Activated CD4-positive, alpha-beta T cell treated with anti-CD3 and anti-CD28 coated beads for 48 hours (primary cell): ENCODE data around the gene ITGAL.
"Not testable (repeated sequence)": the region's sequence is repeated elsewhere in the genome, so short reads cannot be mapped to it uniquely, and the experiment has no call there.

Source experiments
- DNase-seq: peaks from one replicate; pipeline ENCODE4 v3.0.0-alpha.2; 2020

The ITGAL gene

DNA sequence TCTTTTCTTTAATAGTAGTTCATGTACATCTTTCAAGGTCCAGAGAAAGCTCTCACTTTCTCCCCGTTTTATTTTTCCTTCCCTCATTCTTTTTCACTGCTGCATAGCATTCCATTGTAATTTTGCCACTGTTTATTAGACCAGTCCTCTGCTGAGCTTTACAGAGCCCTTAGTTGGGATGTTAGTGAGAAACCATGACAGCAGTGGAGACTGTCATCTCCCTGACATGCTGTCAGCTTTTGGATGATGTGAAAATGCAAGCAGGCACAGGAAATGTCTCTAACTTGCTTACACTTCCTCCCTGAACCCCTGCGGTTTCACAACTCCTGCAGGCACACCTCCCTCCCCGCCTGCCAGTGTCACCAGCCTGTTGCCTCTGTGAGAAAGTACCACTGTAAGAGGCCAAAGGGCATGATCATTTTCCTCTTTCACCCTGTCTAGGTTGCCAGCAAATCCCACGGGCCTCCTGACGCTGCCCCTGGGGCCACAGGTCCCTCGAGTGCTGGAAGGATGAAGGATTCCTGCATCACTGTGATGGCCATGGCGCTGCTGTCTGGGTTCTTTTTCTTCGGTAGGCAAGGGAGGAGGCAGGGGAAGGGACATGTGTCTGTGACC lies at the start of gene ITGAL:
Gene ITGAL, plus strand, starts transcription at position 415 of the 615 bp plus-strand sequence. Its CDS starts 96 bp downstream, at position 511.
- peak; percentile 87 for DNase-seq

DNA sequence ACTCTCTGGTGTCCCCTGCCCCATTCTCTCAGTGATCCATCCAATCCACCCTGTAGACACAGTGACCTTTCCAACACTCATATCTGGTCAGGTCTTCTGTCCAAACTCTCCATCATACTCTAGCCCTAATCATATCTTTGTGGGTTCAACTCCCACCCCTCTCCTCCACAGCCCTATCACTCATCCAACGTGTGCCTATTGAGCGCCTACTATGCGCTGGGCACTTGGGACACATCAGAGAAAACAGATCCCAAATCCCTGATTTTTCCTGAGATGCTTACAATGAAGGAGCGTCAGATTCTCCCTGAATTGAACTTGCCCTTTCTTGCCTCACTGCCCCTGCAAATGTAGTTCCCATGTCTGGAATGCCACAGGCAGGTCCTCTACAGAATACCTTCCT lies 44.5 kb upstream of the ITGAL start:
- no peak for DNase-seq

DNA sequence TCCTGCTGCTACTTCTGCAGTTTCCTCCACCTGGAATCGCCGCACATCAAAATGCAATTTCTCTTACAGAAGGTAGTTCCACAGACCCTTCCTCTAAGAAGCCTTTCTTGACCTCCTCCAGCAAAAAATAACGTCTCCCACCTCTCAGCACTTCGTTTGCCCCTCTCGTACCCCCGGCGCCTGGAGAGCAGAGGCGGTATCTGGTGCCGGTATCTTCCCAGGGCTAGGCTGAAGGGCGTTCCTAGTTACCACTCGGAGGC lies 43.2 kb upstream of the ITGAL start:
- DNase-seq: no peak

DNA sequence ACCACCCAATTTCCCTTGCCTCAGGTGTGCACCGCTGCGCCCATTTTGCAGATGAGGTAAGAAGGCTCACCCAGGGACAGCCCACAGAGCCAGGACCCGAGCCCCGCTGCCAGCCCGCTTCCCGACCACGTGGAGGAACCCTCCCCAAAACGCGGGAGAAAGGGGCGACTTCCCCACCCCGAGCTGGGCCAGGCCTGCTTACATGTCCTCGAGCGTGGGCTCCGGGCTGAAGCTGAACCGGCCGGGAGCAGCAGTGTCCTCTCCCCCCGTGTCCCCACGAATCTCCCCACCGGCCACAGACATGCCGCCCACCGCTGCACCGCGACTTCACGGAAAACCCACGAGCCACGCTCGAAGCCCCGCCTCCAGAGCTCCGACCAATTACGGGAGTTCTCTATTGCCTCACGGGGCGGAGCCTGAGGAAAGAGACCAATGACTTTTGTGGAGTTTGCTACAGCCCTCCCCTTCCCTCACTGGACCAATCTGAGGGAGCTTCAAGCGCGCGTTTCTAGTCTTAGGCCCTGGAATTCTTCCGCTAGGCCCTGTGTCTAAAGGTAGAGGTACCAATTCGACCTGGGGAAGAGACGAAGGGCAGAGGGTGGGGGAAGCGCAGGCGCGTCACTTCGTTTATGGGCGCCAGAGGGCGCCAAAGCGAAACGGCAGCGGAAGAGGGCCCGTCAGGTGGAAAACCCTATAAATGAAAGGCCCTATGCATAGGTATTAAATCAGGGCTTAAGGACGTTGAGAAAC lies 42.7 kb upstream of the ITGAL start, which contains the start of gene DCTPP1:
Gene DCTPP1, minus strand, starts transcription at position 353 of the 750 bp plus-strand sequence. Its CDS starts 50 bp downstream, at position 303.
- DNase-seq: peak; percentile 98

DNA sequence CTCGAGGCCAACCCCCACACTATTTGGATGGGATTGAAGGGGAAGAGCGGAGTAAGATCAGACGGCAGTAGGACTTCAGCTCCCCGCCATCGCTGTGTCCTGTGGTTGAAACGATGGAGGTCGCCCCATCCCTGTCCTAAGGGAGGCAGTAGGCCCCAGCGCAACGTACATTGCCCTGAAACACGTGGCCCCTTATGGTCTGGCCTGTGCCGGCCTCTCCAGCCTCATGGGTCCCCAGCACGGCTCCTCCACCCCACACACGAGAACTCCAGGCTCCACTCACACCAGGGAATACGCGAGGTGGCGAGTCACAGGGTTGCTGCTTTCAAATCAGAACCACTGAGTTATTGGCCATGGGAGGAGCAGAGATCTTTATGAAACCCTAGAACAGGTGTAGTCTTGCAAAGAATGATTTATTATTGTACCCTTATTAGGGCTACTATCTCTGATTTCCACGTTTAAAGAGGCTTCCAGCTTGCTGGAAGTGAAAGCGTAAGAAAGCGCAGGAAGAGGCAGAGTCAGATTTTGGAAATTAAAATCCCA lies 42.0 kb upstream of the ITGAL start:
- peak; percentile 49 for DNase-seq

DNA sequence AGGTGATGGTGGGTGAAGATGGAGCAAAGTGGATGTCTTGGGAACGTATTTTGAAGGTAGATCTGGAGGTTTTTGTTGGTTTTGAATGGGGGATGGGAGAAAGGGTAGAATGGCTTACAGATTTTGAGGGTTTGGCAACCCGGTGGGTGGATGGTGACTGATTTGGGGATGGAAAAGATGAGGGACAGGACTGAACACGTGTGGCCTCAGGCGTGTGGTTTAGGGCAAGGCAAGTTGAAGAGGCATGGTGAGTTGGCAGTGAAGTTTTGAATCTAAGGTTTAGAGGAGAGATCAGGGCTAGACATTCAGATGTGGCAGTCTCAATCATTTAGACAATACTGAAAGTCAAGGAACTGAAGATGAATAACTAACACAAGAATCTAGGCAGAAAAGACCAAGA lies 37.7 kb upstream of the ITGAL start:
- DNase-seq: peak; percentile 89

DNA sequence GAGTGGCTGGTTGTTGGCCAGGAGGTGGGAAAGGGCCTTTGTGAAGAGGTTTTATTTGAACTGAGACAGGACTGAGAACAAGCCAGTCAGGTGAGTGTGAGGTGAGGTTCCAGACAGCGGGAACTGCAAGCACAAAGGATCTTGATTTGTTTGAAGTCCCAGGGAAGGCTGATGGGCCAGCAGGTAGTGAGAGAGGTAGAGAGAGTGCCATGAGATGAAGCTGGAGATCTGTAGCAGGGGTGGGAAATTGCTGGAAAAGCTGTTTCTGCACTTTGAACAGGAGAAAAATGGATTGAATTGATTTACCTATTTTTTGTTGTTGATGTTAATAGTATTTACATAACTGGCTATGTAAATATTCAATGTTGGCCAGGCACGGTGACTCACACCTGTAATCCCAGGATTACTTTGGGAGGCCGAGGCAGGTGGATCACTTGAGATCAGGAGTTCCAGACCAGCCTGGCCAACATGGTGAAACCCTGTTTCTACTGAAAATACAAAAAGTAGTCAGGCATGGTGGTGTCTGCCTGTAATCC lies 35.0 kb upstream of the ITGAL start:
- DNase-seq: no peak

DNA sequence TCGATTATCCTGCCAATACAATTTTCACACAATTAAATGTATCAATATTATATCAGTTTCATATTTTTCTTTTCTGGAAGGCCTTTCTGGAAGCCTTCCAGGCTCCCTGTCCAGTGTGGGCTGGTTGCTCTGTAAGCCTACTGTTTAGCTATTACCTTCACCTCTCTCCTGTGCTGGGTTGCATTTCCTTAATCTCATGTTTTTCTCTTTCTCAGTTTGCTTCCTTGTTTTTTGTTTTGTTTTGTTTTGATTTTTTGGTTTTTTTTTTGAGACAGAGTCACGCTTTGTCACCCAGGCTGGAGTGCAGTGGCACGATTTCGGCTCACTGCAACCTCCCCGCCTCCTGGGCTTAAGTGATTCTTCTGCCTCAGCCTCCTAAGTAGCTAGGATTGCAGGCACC lies 33.7 kb upstream of the ITGAL start:
- DNase-seq: no peak

DNA sequence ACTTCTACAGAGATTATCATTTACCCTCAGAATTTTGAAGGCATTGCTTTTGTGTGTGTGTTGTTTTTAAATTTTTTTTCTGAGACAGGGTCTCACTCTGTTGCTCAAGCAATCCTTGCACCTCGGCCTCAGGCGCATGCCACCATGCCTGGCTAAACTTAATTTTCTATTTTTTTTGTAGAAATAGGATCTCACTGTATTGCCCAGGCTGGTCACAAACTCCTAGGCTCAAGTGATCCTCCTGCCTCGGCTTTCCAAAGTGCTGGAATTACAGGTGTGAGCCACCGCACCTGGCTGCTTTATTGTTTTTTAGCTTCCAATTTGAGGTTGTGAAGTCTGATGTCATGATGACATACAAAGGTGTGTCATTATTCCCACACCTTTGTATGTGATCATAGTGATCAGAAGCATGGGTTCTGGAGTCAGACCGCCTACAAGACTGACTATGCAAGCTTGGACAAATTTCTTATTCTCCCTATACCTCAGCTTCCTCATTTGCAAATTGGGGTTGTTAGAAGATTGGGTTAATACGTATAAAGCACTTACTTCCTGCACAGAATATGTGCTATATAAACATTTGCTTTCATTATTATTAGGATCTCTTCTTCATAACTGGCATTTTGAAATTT lies 32.7 kb upstream of the ITGAL start:
- DNase-seq: no peak

DNA sequence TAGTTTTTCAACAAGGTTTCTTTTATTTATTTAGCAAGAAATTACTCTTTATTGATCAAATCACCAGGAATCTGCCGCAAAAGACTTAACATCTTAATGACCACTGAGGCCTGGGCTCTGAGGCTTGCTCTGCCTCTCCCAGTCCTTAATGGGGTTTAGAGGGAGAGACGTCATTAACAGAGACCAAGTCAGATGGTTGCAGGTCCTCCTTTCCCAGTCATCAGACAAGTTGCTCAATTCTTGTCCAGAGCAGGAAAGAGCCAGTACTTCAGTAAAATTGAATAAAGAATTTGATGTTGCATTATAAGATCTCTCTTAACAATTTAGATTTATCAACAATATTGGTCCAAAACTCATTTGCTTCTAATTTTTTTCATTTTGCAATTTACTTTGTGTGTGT lies 28.9 kb upstream of the ITGAL start:
- DNase-seq: no peak

DNA sequence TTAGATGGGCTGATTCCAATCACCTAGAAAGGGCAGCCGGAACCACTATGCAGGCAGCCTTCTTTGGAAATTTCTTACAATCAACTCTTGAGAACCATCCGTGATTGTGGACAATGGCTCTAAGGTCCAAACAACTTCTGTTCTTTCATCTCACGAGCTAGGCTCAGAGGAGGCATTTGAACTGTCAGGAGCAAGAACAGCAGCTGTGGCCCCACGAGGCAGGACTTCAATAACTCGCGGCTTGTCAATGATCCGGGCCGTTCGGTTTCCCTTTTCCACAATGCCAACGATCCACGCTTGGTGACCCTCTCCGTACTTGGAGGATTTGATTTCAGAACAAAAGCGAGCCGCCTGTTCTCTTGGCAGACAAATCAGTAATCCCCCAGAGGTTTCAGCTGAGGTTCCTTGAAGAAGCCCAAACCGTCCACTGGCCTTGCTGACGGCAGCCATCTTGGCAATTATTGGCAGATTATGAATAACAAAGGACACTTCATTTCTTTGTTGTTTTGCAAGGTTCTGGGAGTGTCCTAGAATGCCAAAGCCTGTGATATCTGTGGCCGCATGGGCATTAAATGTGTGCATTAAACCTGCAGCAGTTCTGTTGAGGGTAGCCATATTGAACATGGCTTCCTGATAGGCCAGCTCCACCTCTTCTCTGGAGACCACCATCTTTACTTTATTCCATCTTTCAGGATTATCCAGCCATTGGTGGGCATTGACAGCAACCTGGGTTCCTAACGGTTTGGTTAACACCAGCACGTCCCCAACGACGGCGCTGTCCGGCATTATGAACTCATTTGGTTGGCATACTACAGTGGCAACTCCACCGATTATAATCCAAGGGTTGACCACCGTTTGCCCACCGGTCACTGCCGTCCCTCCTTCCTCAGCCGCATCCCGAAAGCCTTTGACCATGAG lies 28.1 kb upstream of the ITGAL start:
- DNase-seq: no peak

DNA sequence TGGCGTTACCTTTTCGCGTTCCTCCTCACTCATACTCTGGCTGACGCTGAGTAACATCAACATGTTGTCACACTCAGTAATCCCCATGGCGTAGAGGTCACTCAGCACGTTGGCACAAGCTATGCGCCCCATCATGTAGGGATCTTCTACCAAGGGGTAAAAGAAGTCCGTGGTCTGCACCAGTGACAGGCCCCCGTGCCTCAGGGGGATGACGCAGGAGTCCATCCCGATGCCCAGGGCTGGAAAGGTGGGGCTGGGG lies 27.5 kb upstream of the ITGAL start:
- DNase-seq: no peak

DNA sequence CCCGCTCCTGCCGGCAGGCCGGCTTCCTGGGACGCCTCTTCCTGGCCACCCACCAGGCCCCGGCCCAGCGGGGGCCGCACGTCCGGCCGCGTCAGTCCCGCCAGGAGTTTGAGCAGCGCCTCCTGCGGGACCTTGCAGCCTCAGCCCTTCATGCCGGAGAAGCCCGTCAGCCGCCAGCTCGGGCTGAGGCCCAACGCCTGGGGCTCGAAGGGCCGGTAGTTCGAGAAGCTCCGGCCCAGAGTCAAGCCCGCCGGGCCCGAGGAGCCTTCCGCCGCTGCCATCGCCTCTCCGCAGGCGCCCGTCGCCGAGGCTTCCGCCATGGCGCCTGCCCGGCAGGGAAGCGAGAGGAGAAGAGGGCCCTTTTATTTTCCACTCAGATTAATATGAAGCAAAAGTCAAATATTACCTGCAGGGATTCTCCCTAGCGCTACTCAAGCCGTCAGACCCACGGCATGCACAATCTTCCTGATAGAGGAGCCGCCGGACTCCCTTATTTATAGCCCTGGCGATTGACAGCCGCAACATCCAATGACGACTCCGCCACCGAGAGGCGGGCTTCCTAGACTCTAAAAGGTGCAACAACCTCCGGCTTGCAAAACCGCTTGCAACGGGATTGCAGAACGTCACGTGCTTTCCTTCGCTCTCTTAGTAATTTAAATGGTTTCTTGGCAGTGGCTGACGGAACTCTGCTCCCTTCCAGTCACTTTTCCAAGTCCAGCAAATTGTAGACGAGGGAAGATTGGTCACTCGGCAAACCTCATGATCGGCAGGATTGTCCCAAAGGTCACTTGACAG lies 26.9 kb upstream of the ITGAL start, which contains the start of gene SEPHS2:
Gene SEPHS2, minus strand, starts transcription at position 467 of the 795 bp plus-strand sequence. Its CDS starts 147 bp downstream, at position 320.
- DNase-seq: peak; percentile 98

DNA sequence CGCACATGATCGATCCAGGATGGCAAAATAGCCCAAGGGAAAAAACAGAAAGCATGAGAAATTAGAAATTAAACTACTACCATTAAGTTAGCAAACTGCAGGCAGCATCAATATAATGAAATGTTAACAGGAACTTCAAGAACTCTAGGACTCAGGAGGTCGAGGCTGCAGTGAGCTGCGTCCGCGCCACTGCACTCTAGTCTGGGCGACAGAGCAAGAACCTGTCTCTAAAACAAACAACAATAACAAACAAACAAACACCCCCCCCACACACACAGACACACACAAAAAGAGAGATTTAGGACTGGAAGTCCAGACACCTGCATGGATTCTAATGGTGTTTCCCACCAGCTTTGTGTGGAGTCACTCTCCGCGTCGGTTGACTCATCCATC lies 26.3 kb upstream of the ITGAL start:
- DNase-seq: no peak

DNA sequence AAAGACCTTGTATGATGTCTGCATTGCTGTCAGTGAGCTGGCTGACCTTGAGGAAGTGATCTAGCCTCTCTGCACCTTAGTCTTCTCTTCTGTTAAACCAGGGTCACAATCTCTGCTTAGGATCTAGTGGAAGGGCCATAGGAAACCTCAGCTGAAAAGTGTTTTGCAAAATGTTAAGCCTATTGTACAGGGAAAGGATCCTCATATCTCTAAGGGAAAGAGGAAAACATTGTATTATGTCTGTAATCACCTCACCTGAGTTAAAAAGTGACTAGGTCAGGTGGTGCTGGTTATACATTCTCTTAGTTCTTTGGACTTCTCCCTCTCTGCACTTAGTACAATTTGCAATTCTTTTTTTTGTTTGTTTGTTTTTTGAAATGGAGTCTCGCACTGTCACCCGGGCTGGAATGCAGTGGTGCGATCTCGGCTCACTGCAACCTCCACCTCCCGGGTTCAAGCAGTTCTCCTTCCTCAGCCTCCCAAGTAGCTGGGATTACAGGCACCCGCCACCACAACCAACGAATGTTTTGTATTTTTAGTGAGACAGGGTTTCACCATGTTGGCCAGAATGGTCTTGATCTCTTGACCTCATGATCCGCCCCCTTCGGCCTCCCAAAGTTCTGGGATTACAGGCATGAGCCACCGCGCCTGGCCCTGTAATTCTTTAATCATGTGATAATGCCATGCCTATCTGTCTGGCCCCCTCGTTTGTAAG lies 24.9 kb upstream of the ITGAL start:
- DNase-seq: no peak

DNA sequence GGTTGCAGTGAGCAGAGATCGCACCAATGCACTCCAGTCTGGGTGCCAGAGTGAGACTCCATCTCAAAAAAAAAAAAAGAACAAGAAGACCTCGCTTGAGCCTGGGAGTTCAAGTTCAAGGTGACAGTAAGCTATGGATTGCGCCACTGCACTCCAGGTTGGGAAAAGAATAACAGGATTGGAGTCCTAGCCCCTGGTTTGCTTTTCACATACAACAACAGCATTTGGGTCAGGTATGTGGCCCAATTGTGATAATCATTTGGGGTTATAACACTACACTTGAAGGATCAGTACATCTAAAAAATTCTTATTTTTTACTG lies 23.5 kb upstream of the ITGAL start:
- DNase-seq: no peak

DNA sequence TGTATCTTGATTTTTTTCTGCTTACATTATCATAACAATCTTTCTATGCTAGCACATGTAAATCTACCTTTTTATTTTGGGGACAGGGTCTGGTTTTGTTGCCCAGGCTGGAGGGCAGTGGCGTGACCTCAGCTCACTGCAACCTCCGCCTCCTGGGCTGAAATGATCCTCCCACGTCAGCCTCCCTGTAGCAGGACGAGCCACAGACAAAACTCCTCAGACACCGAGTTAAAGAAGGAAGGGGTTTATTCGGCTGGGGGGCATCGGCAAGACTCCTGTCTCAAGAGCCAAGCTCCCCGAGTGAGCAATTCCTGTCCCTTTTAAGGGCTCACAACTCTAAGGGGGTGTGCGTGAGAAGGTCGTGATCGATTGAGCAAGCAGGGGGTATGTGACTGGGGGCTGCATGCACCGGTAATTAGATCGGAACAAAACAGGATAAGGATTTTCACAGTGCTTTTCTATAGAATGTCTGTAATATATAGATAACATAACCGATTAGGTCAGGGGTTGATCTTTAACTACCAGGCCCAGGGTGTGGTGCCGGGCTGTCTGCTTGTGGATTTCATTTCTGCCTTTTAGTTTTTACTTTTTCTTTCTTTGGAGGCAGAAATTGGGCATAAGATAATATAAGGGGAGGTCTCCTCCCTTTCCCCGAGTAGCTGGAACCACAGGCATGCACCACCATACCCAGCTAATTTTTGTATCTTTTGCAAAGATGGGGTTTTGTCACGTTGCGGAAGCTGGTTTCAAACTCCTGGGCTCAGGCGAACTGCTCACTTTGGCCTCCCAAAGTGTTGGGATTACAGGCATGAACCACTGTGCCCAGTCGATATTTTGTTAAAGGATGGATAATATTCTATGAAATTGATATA lies 19.6 kb upstream of the ITGAL start:
- DNase-seq: not testable (repeated sequence)

DNA sequence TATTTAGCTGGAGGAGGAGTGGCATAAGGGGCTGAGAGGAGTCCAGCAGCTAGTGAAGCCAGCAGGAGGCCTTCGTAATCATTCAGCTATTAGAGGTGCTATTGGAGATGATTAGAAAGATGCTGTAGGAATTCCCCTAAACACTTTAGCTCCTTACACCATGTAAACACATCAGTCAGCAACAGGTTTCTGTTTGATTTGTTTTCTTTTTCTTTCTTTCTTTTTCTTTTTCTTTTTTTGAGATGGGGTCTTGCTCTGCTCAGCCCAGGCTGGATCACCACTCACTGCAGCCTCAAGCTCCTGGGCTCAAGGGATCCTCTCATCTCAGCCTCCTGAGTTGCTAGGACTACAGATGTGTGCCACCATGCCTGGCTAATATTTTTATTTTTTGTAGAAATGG lies 16.2 kb upstream of the ITGAL start:
- DNase-seq: no peak

DNA sequence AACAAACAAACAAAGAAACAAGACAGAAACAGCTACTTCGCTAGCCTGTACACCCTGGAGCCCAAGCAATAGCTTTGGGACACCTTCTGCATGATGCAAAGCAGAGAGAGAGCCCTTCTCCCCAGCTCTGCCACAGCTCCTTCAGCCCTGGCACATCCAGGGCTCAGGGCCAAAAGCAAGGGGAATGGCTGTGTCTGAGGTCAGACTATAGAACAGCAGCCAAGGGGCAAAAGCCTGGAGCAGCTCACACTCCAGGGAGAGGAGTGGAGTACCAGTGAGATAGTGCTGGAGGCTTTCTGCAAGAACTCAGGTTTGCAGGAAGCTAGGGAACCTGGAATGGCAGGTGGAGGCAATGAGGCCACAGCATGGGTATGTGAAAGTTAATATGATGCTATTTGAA lies 15.3 kb upstream of the ITGAL start:
- DNase-seq: no peak

DNA sequence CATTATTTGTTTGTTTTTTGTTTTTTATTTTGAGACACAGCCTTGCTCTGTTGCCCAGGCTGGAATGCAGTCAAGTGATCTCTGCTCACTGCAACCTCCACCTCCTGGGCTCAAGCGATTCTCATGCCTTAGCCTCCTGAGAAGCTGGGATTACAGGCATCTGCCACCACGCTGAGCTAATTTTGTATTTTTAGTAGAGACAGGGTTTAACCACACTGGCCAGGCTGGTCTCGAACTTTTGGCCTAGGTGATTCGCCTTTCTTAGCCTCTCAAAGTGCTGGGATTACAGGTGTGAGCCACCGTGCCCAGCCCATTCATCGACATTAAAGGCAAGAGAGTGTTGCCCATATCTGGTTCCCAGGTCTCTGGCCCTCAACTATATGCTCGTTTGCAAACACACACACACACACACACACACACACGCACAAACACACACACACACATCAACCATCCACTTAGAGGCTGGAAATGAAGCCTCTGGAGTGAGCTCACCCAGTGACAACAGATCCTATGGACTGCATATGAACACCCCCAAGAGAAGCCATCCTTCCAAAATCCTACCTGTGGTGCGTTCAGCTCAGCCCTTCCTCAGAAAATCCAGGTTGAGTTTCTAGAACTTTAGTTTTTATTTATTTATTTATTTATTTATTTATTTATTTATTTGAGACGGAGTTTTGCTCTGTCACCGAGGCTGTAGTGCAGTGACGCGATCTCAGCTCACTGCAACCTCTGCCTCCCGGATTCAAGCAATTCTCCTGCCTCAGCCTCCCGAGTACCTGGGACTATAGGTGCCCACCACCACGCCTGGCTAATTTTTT lies 14.6 kb upstream of the ITGAL start:
- DNase-seq: no peak
